ENCODE results near the gene KIF5A. TPM values are rescaled to one million over a fixed set of nuclear protein-coding genes. Genes with fewer than 3 reads are reported as not detected.
"Not testable (repeated sequence)": the region's sequence is repeated elsewhere in the genome, so short reads cannot be mapped to it uniquely, and the experiment has no call there.

The KIF5A gene
- total and polyA plus RNA-seq, 5 donors from 2014 or later, result 0.05 to 0.72 (median 0.06) TPM; not detected in 2

GRCh38 chr12:57614178-57614947 lies 64.5 kb downstream of the KIF5A start:
- ATAC-seq (ENCODE audit: low read depth in 2 of 2), result no peak
- H3K9me3 Mint-ChIP-seq, result peaks cover 0 to 4% (median 0%) of the 10 kb centered on the region in 7 donors
- H3K4me1 ChIP-seq (ENCODE audit: control insufficient read depth, insufficient read depth, low read length, poor library complexity, severe bottlenecking), result peaks cover 23% of the 10 kb centered on the region
- peaks cover 13% of the 10 kb centered on the region for H3K27me3 ChIP-seq (ENCODE audit: control insufficient read depth, insufficient read depth, low read length)
- H3K27me3 Mint-ChIP-seq, result peaks cover 81% of the 10 kb centered on the region
- H3K4me3 ChIP-seq (ENCODE audit: low read depth, low read length), result no peak overlapping the region
- H3K36me3 Mint-ChIP-seq, result no peaks in the 10 kb centered on the region
- no peak for DNase-seq
- no peak overlapping the region for H3K27ac ChIP-seq (ENCODE audit: insufficient read depth, low read length, poor library complexity, severe bottlenecking)
- no peaks in the 10 kb centered on the region for H3K36me3 ChIP-seq (ENCODE audit: control insufficient read depth, insufficient read depth, low read length)
- no peak overlapping the region for H3K4me3 Mint-ChIP-seq
- peaks cover 0 to 20% (median 10%) of the 10 kb centered on the region in 4 donors for H3K4me1 Mint-ChIP-seq
- no peak overlapping the region for H3K27ac Mint-ChIP-seq
- no peaks in the 10 kb centered on the region for H3K9me3 ChIP-seq (ENCODE audit: control insufficient read depth in 2 of 2, low read length in 2 of 2)

- H3K27me3 Mint-ChIP-seq, result peaks cover 88% of the 10 kb centered on the region
- peak overlapping the region in 1 of 4 donors; percentile 15 for H3K4me3 Mint-ChIP-seq
- H3K27ac Mint-ChIP-seq, result no peak overlapping the region
- peaks cover 29% of the 10 kb centered on the region for H3K4me1 ChIP-seq (ENCODE audit: control insufficient read depth, insufficient read depth, low read length, poor library complexity, severe bottlenecking)
- no peaks in the 10 kb centered on the region for H3K36me3 Mint-ChIP-seq
- no peak overlapping the region for H3K27ac ChIP-seq (ENCODE audit: insufficient read depth, low read length, poor library complexity, severe bottlenecking)
- H3K4me1 Mint-ChIP-seq, result peaks cover 0 to 24% (median 10%) of the 10 kb centered on the region in 4 donors
- peaks cover 17% of the 10 kb centered on the region for H3K27me3 ChIP-seq (ENCODE audit: control insufficient read depth, insufficient read depth, low read length)
- peaks cover 0 to 4% (median 0%) of the 10 kb centered on the region in 7 donors for H3K9me3 Mint-ChIP-seq
- no peaks in the 10 kb centered on the region for H3K36me3 ChIP-seq (ENCODE audit: control insufficient read depth, insufficient read depth, low read length)
- H3K4me3 ChIP-seq (ENCODE audit: low read depth, low read length), result no peak overlapping the region
- H3K9me3 ChIP-seq (ENCODE audit: control insufficient read depth in 2 of 2, low read length in 2 of 2), result no peaks in the 10 kb centered on the region
- DNase-seq (no peak), ATAC-seq (ENCODE audit: low read depth in 2 of 2) (no peak)
These were observed 65.2 kb downstream of the KIF5A start for GRCh38 chr12:57614948-57615500.

GRCh38 chr12:57615637-57616036 lies 65.8 kb downstream of the KIF5A start:
- no peaks in the 10 kb centered on the region for H3K36me3 Mint-ChIP-seq
- H3K4me1 ChIP-seq (ENCODE audit: control insufficient read depth, insufficient read depth, low read length, poor library complexity, severe bottlenecking), result peaks cover 26% of the 10 kb centered on the region
- H3K4me3 Mint-ChIP-seq, result no peak overlapping the region
- DNase-seq, result no peak
- peaks cover 0 to 3% (median 0%) of the 10 kb centered on the region in 7 donors for H3K9me3 Mint-ChIP-seq
- H3K27ac ChIP-seq (ENCODE audit: insufficient read depth, low read length, poor library complexity, severe bottlenecking), result no peak overlapping the region
- H3K9me3 ChIP-seq (ENCODE audit: control insufficient read depth in 2 of 2, low read length in 2 of 2), result no peaks in the 10 kb centered on the region
- no peak for ATAC-seq (ENCODE audit: low read depth in 2 of 2)
- no peak overlapping the region for H3K27ac Mint-ChIP-seq
- peaks cover 89% of the 10 kb centered on the region for H3K27me3 Mint-ChIP-seq
- H3K4me1 Mint-ChIP-seq, result peaks cover 0 to 25% (median 12%) of the 10 kb centered on the region in 4 donors
- H3K27me3 ChIP-seq (ENCODE audit: control insufficient read depth, insufficient read depth, low read length), result peaks cover 22% of the 10 kb centered on the region
- H3K36me3 ChIP-seq (ENCODE audit: control insufficient read depth, insufficient read depth, low read length), result no peaks in the 10 kb centered on the region
- no peak overlapping the region for H3K4me3 ChIP-seq (ENCODE audit: low read depth, low read length)

GRCh38 chr12:57616383-57617101 lies 66.7 kb downstream of the KIF5A start:
- Histone ChIP-seq H3K4me1 (ENCODE audit: control insufficient read depth, insufficient read depth, low read length, poor library complexity, severe bottlenecking) (peaks cover 26% of the 10 kb centered on the region), H3K36me3 (ENCODE audit: control insufficient read depth, insufficient read depth, low read length) (no peaks in the 10 kb centered on the region), H3K27me3 (ENCODE audit: control insufficient read depth, insufficient read depth, low read length) (peaks cover 22% of the 10 kb centered on the region), H3K4me3 (ENCODE audit: low read depth, low read length) (no peak overlapping the region), H3K9me3 (ENCODE audit: control insufficient read depth in 2 of 2, low read length in 2 of 2) (no peaks in the 10 kb centered on the region), H3K27ac (ENCODE audit: insufficient read depth, low read length, poor library complexity, severe bottlenecking) (no peak overlapping the region)
- peaks cover 0 to 5% (median 0%) of the 10 kb centered on the region in 7 donors for H3K9me3 Mint-ChIP-seq
- ATAC-seq (ENCODE audit: low read depth in 2 of 2), result no peak
- peaks cover 0 to 30% (median 16%) of the 10 kb centered on the region in 4 donors for H3K4me1 Mint-ChIP-seq
- H3K4me3 Mint-ChIP-seq, result peak overlapping the region in 1 of 4 donors; percentile 1
- peaks cover 95% of the 10 kb centered on the region for H3K27me3 Mint-ChIP-seq
- H3K36me3 Mint-ChIP-seq, result no peaks in the 10 kb centered on the region
- no peak for DNase-seq
- no peak overlapping the region for H3K27ac Mint-ChIP-seq

GRCh38 chr12:57617942-57618341 lies 68.1 kb downstream of the KIF5A start:
- ATAC-seq (ENCODE audit: low read depth in 2 of 2), result no peak
- Histone ChIP-seq H3K27ac (ENCODE audit: insufficient read depth, low read length, poor library complexity, severe bottlenecking) (no peak overlapping the region), H3K36me3 (ENCODE audit: control insufficient read depth, insufficient read depth, low read length) (no peaks in the 10 kb centered on the region), H3K9me3 (ENCODE audit: control insufficient read depth in 2 of 2, low read length in 2 of 2) (no peaks in the 10 kb centered on the region), H3K27me3 (ENCODE audit: control insufficient read depth, insufficient read depth, low read length) (peaks cover 33% of the 10 kb centered on the region), H3K4me3 (ENCODE audit: low read depth, low read length) (no peak overlapping the region), H3K4me1 (ENCODE audit: control insufficient read depth, insufficient read depth, low read length, poor library complexity, severe bottlenecking) (peaks cover 26% of the 10 kb centered on the region)
- Mint-ChIP-seq H3K27ac (no peak overlapping the region), H3K4me3 (peak overlapping the region in 1 of 4 donors; percentile 27), H3K9me3 (peaks cover 0 to 5% (median 0%) of the 10 kb centered on the region in 7 donors), H3K36me3 (no peaks in the 10 kb centered on the region), H3K4me1 (peaks cover 0 to 31% (median 22%) of the 10 kb centered on the region in 4 donors), H3K27me3 (peaks cover 97% of the 10 kb centered on the region)
- no peak for DNase-seq

GRCh38 chr12:57618431-57618830 lies 68.6 kb downstream of the KIF5A start:
- peaks cover 97% of the 10 kb centered on the region for H3K27me3 Mint-ChIP-seq
- not testable (repeated sequence) for H3K4me3 Mint-ChIP-seq; ATAC-seq (ENCODE audit: low read depth in 2 of 2); H3K4me3 ChIP-seq (ENCODE audit: low read depth, low read length); H3K36me3 Mint-ChIP-seq; H3K9me3 Mint-ChIP-seq; H3K9me3 ChIP-seq (ENCODE audit: control insufficient read depth in 2 of 2, low read length in 2 of 2); H3K36me3 ChIP-seq (ENCODE audit: control insufficient read depth, insufficient read depth, low read length); DNase-seq; H3K27ac ChIP-seq (ENCODE audit: insufficient read depth, low read length, poor library complexity, severe bottlenecking); H3K27ac Mint-ChIP-seq
- peaks cover 0 to 31% (median 22%) of the 10 kb centered on the region in 4 donors for H3K4me1 Mint-ChIP-seq
- Histone ChIP-seq H3K27me3 (ENCODE audit: control insufficient read depth, insufficient read depth, low read length) (peaks cover 35% of the 10 kb centered on the region), H3K4me1 (ENCODE audit: control insufficient read depth, insufficient read depth, low read length, poor library complexity, severe bottlenecking) (peaks cover 26% of the 10 kb centered on the region)

GRCh38 chr12:57618966-57619433 lies 69.2 kb downstream of the KIF5A start:
- Mint-ChIP-seq H3K27me3 (peaks cover 97% of the 10 kb centered on the region), H3K27ac (no peak overlapping the region), H3K9me3 (peaks cover 0 to 6% (median 0%) of the 10 kb centered on the region in 7 donors), H3K4me3 (peak overlapping the region; percentile 24 to 63 (median 62)), H3K4me1 (peaks cover 0 to 31% (median 22%) of the 10 kb centered on the region in 4 donors), H3K36me3 (no peaks in the 10 kb centered on the region)
- DNase-seq, result no peak
- H3K36me3 ChIP-seq (ENCODE audit: control insufficient read depth, insufficient read depth, low read length), result no peaks in the 10 kb centered on the region
- no peak overlapping the region for H3K27ac ChIP-seq (ENCODE audit: insufficient read depth, low read length, poor library complexity, severe bottlenecking)
- no peaks in the 10 kb centered on the region for H3K9me3 ChIP-seq (ENCODE audit: control insufficient read depth in 2 of 2, low read length in 2 of 2)
- peaks cover 38% of the 10 kb centered on the region for H3K27me3 ChIP-seq (ENCODE audit: control insufficient read depth, insufficient read depth, low read length)
- peaks cover 26% of the 10 kb centered on the region for H3K4me1 ChIP-seq (ENCODE audit: control insufficient read depth, insufficient read depth, low read length, poor library complexity, severe bottlenecking)
- no peak for ATAC-seq (ENCODE audit: low read depth in 2 of 2)
- H3K4me3 ChIP-seq (ENCODE audit: low read depth, low read length), result no peak overlapping the region
